Gastrocnemius medialis (tissue), 4 donors: ENCODE results near the gene TAS1R2.

ENCODE experiments used
- POLR2A ChIP-seq, 2 donors: fragments of 450-650 bp; IDR thresholded peaks; one replicate each; pipeline ENCODE4 v1.6.1; 2017; ENCODE audit warnings: antibody characterized with exemption in 2 of 2, mild to moderate bottlenecking in 2 of 2, moderate library complexity in 2 of 2
- TF ChIP-seq, protein P1 (sequence below), 5 experiments: fragments of 450-650 bp in 3 of 5; fragments of 200-600 bp in 2 of 5; sonication (generic) in 2 of 5; IDR thresholded peaks in 4 of 5; conservative IDR thresholded peaks in 1 of 5; 1 replicate in 4 of 5; 2 replicates in 1 of 5; pipeline ENCODE4 v1.5.1; 2016 to 2019; ENCODE audit warnings: antibody characterized with exemption in 5 of 5, mild to moderate bottlenecking in 3 of 5, moderate library complexity in 3 of 5

DNA sequence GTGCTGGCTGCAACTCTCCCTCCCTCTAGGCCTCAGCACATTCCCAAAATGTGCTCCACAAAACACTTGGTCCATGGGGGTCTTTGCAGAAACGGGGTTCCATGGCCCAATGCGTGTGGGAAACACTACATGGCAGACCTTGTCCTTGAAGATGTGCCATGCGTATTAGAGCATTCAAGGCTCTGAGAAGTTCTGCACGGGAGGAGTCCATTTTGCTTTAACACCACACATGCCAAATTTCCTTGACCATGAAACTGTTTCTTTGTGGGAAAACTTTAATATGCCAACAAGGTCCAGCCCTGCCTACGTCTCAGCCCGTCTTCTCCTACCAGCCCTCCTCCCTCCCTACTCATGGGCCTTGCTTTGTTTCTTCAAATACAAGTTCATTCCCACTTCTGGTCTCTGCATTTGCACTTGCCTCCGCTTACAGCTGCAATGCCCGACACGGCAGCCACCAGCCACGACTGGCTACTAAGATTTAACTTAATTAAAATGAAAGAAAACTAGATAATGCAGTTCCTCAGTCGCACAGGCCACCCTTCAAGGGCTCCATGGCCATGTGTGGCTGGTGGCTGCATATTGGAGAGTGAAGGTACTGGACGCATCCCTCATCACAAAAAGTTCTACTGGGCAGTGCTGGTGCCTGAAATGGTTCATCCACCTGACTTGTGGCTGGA lies 19.2 kb upstream of the TAS1R2 start:
- TF ChIP-seq, protein P1, sequence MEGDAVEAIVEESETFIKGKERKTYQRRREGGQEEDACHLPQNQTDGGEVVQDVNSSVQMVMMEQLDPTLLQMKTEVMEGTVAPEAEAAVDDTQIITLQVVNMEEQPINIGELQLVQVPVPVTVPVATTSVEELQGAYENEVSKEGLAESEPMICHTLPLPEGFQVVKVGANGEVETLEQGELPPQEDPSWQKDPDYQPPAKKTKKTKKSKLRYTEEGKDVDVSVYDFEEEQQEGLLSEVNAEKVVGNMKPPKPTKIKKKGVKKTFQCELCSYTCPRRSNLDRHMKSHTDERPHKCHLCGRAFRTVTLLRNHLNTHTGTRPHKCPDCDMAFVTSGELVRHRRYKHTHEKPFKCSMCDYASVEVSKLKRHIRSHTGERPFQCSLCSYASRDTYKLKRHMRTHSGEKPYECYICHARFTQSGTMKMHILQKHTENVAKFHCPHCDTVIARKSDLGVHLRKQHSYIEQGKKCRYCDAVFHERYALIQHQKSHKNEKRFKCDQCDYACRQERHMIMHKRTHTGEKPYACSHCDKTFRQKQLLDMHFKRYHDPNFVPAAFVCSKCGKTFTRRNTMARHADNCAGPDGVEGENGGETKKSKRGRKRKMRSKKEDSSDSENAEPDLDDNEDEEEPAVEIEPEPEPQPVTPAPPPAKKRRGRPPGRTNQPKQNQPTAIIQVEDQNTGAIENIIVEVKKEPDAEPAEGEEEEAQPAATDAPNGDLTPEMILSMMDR (IDR thresholded peaks at IDR 0.05 in 4 of 5, conservative IDR thresholded peaks at IDR 0.05 in 1 of 5): no peak
- no peak for TF ChIP-seq POLR2A (IDR thresholded peaks at IDR 0.05)
